ENCODE measurements around the gene GPR15. TPM values are rescaled to one million over a fixed set of nuclear protein-coding genes. Genes with fewer than 3 reads are reported as not detected.
A peak's percentile ranks its signal among the peaks of the same experiment; 100 is the strongest.

The GPR15 gene
- total and polyA plus RNA-seq, 10 of the 15 experiments (the other 5 are each of a cell fraction or from before 2014, with no cell fraction given), result 70.7 to 150 (median 115) TPM

DNA sequence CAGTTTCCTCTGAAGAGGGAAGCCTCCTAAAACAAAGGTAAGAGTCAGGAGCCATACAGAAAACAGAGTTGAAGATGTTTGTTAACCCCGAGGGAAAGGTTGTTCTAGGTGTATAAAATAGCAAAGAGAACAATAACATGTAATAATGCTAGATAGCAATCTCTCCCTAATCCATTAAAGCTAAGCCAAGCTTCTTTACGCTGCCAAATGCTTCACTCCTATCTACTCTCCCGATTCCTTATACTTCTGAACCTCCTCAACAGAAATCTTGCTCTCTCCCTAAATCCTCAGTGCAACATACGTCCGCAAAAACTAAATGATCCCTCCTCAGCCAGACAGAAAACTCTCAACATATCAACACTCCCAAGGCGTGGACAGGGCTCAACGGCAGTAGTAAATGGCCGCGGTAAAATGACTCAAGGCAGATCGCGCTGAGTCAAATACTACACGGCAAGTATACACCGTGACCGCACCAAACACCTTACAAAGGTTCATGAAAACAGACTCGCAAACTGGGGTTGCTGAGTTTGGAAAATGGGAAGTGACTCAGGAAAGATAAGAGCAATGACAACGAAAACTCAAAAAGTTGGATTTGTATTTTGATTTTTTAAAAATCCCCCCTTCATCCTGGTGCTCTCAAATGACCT lies 9.8 kb upstream of the GPR15 start (continued):
- TF ChIP-seq, protein P1, sequence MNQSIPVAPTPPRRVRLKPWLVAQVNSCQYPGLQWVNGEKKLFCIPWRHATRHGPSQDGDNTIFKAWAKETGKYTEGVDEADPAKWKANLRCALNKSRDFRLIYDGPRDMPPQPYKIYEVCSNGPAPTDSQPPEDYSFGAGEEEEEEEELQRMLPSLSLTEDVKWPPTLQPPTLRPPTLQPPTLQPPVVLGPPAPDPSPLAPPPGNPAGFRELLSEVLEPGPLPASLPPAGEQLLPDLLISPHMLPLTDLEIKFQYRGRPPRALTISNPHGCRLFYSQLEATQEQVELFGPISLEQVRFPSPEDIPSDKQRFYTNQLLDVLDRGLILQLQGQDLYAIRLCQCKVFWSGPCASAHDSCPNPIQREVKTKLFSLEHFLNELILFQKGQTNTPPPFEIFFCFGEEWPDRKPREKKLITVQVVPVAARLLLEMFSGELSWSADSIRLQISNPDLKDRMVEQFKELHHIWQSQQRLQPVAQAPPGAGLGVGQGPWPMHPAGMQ (IDR thresholded peaks at IDR 0.05; ENCODE audit: borderline replicate concordance), result no peak
- no peak for TF ChIP-seq SRF (IDR thresholded peaks at IDR 0.05; ENCODE audit: low read depth in 2 of 2, low read length in 2 of 2)
- TF ChIP-seq RB1 (IDR thresholded peaks at IDR 0.05; ENCODE audit: borderline replicate concordance), result no peak
- TF ChIP-seq, protein P2, sequence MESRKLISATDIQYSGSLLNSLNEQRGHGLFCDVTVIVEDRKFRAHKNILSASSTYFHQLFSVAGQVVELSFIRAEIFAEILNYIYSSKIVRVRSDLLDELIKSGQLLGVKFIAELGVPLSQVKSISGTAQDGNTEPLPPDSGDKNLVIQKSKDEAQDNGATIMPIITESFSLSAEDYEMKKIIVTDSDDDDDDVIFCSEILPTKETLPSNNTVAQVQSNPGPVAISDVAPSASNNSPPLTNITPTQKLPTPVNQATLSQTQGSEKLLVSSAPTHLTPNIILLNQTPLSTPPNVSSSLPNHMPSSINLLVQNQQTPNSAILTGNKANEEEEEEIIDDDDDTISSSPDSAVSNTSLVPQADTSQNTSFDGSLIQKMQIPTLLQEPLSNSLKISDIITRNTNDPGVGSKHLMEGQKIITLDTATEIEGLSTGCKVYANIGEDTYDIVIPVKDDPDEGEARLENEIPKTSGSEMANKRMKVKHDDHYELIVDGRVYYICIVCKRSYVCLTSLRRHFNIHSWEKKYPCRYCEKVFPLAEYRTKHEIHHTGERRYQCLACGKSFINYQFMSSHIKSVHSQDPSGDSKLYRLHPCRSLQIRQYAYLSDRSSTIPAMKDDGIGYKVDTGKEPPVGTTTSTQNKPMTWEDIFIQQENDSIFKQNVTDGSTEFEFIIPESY (IDR thresholded peaks at IDR 0.05), result no peak
- TF ChIP-seq IRF4 (IDR thresholded peaks at IDR 0.05; ENCODE audit: low read depth, low read length), result no peak
- TF ChIP-seq TARDBP (IDR thresholded peaks at IDR 0.05; ENCODE audit: borderline replicate concordance), result peak; percentile 44; the same call in 1 of the 2 replicates
- TF ChIP-seq, protein P3, sequence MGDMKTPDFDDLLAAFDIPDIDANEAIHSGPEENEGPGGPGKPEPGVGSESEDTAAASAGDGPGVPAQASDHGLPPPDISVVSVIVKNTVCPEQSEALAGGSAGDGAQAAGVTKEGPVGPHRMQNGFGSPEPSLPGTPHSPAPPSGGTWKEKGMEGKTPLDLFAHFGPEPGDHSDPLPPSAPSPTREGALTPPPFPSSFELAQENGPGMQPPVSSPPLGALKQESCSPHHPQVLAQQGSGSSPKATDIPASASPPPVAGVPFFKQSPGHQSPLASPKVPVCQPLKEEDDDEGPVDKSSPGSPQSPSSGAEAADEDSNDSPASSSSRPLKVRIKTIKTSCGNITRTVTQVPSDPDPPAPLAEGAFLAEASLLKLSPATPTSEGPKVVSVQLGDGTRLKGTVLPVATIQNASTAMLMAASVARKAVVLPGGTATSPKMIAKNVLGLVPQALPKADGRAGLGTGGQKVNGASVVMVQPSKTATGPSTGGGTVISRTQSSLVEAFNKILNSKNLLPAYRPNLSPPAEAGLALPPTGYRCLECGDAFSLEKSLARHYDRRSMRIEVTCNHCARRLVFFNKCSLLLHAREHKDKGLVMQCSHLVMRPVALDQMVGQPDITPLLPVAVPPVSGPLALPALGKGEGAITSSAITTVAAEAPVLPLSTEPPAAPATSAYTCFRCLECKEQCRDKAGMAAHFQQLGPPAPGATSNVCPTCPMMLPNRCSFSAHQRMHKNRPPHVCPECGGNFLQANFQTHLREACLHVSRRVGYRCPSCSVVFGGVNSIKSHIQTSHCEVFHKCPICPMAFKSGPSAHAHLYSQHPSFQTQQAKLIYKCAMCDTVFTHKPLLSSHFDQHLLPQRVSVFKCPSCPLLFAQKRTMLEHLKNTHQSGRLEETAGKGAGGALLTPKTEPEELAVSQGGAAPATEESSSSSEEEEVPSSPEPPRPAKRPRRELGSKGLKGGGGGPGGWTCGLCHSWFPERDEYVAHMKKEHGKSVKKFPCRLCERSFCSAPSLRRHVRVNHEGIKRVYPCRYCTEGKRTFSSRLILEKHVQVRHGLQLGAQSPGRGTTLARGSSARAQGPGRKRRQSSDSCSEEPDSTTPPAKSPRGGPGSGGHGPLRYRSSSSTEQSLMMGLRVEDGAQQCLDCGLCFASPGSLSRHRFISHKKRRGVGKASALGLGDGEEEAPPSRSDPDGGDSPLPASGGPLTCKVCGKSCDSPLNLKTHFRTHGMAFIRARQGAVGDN (IDR thresholded peaks at IDR 0.05), result no peak
- TF ChIP-seq, protein P4, sequence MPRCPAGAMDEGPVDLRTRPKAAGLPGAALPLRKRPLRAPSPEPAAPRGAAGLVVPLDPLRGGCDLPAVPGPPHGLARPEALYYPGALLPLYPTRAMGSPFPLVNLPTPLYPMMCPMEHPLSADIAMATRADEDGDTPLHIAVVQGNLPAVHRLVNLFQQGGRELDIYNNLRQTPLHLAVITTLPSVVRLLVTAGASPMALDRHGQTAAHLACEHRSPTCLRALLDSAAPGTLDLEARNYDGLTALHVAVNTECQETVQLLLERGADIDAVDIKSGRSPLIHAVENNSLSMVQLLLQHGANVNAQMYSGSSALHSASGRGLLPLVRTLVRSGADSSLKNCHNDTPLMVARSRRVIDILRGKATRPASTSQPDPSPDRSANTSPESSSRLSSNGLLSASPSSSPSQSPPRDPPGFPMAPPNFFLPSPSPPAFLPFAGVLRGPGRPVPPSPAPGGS (IDR thresholded peaks at IDR 0.05; ENCODE audit: borderline replicate concordance, insufficient read depth, low read depth, low read length, poor library complexity, severe bottlenecking), result no peak
- no peak for TF ChIP-seq SUPT20H (IDR thresholded peaks at IDR 0.05; ENCODE audit: borderline replicate concordance, control insufficient read depth, low read depth, low read length)
- TF ChIP-seq NR2C2 (IDR thresholded peaks at IDR 0.05; ENCODE audit: borderline replicate concordance, control insufficient read depth, insufficient read length, low read depth), result no peak
- TF ChIP-seq HCFC1 (IDR thresholded peaks at IDR 0.05; ENCODE audit: low read length), result no peak
- no peak for TF ChIP-seq SMARCA5 (IDR thresholded peaks at IDR 0.05)
- TF ChIP-seq TCF12 (IDR thresholded peaks at IDR 0.05; ENCODE audit: low read depth, low read length), result no peak
- TF ChIP-seq SREBF2 (IDR thresholded peaks at IDR 0.05; ENCODE audit: low read length), result no peak
- TF ChIP-seq SUZ12 (IDR thresholded peaks at IDR 0.05; ENCODE audit: unreplicated experiment), result no peak
- TF ChIP-seq TCF7 (IDR thresholded peaks at IDR 0.05; ENCODE audit: borderline replicate concordance), result no peak
- no peak for TF ChIP-seq MXI1 (IDR thresholded peaks at IDR 0.05; ENCODE audit: low read depth, low read length)
- TF ChIP-seq MTA3 (IDR thresholded peaks at IDR 0.05; ENCODE audit: borderline replicate concordance, low read length), result no peak; the same call in 1 of the 2 replicates
- TF ChIP-seq, protein P5, sequence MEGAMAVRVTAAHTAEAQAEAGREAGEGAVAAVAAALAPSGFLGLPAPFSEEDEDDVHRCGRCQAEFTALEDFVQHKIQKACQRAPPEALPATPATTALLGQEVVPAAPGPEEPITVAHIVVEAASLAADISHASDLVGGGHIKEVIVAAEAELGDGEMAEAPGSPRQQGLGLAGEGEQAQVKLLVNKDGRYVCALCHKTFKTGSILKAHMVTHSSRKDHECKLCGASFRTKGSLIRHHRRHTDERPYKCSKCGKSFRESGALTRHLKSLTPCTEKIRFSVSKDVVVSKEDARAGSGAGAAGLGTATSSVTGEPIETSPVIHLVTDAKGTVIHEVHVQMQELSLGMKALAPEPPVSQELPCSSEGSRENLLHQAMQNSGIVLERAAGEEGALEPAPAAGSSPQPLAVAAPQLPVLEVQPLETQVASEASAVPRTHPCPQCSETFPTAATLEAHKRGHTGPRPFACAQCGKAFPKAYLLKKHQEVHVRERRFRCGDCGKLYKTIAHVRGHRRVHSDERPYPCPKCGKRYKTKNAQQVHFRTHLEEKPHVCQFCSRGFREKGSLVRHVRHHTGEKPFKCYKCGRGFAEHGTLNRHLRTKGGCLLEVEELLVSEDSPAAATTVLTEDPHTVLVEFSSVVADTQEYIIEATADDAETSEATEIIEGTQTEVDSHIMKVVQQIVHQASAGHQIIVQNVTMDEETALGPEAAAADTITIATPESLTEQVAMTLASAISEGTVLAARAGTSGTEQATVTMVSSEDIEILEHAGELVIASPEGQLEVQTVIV (IDR thresholded peaks at IDR 0.05; ENCODE audit: borderline replicate concordance, partially characterized antibody), result no peak

All from GM12878 (cell line).